Measurements from ENCODE around the gene HKDC1. TPM values are rescaled to one million over a fixed set of nuclear protein-coding genes. Genes with fewer than 3 reads are reported as not detected.
"Not testable (repeated sequence)": the region's sequence is repeated elsewhere in the genome, so short reads cannot be mapped to it uniquely, and the experiment has no call there.

Gene HKDC1
- total and polyA plus RNA-seq, 5 donors from 2014 or later = 2.2 to 11.1 (median 4.4) TPM

DNA sequence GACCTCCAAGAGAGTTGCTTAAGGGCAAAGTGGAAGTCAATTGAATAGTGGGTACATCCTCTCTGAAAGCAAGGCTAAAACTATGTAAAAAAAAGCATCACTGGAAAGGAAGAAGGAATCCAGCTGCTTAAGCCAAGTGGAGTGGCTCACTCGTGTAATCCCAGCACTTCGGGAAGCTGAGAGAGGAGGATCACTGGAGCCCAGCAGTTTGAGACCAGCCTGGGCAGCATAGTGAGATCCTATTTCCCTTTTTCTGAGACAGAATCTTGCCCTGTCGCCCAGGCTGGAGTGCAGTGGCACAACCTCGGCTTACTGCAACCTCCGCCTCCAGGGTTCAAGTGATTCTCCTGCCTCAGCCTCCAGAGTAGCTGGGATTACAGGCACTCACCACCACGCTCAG is 64.3 kb downstream of the HKDC1 start:
- not testable (repeated sequence) for H3K27ac ChIP-seq (ENCODE audit: insufficient read depth, low read length, poor library complexity, severe bottlenecking)

DNA sequence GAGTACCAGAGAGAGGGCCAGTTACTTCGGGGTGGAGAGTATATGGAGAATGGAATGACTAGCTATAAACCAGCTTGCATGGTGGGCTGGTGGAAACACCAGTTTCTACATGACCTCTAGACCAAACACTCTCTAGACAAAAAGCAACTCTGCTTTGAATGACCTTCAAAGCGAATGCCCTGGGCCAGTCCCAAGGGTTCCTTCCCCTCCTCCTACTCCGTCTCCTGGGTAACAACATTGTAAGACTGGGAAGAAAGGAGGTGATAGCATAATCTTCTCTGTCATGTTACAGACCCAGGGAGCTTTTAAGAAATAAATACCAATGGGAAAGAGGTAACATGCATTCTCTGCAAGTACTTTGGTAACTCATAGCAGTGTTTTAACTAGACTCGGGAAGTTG is 65.6 kb downstream of the HKDC1 start:
- H3K4me3 Mint-ChIP-seq = no peak overlapping the region
- H3K36me3 Mint-ChIP-seq = no peaks in the 10 kb centered on the region
- no peaks in the 10 kb centered on the region for H3K4me1 Mint-ChIP-seq
- no peak overlapping the region for H3K27ac ChIP-seq (ENCODE audit: insufficient read depth, low read length, poor library complexity, severe bottlenecking)
- H3K27me3 ChIP-seq (ENCODE audit: control insufficient read depth, insufficient read depth, low read length) = peaks cover 2% of the 10 kb centered on the region
- no peaks in the 10 kb centered on the region for H3K36me3 ChIP-seq (ENCODE audit: control insufficient read depth, insufficient read depth, low read length)
- H3K4me3 ChIP-seq (ENCODE audit: low read depth, low read length) = no peak overlapping the region
- peaks cover 0 to 1% (median 0%) of the 10 kb centered on the region in 7 donors for H3K9me3 Mint-ChIP-seq
- peaks cover 18% of the 10 kb centered on the region for H3K27me3 Mint-ChIP-seq
- no peaks in the 10 kb centered on the region for H3K4me1 ChIP-seq (ENCODE audit: control insufficient read depth, insufficient read depth, low read length, poor library complexity, severe bottlenecking)
- H3K9me3 ChIP-seq (ENCODE audit: control insufficient read depth in 2 of 2, low read length in 2 of 2) = no peaks in the 10 kb centered on the region
- H3K27ac Mint-ChIP-seq = no peak overlapping the region
- ATAC-seq (ENCODE audit: low read depth in 2 of 2) (no peak), DNase-seq (no peak)

More for the DNA sequence above, 64.3 kb downstream of the HKDC1 start:
- DNase-seq; H3K27ac Mint-ChIP-seq; H3K4me1 ChIP-seq (ENCODE audit: control insufficient read depth, insufficient read depth, low read length, poor library complexity, severe bottlenecking); H3K27me3 ChIP-seq (ENCODE audit: control insufficient read depth, insufficient read depth, low read length); H3K36me3 Mint-ChIP-seq; H3K9me3 Mint-ChIP-seq; H3K9me3 ChIP-seq (ENCODE audit: control insufficient read depth in 2 of 2, low read length in 2 of 2); H3K36me3 ChIP-seq (ENCODE audit: control insufficient read depth, insufficient read depth, low read length); ATAC-seq (ENCODE audit: low read depth in 2 of 2); H3K4me1 Mint-ChIP-seq; H3K4me3 ChIP-seq (ENCODE audit: low read depth, low read length); H3K4me3 Mint-ChIP-seq: not testable (repeated sequence)
- peaks cover 25% of the 10 kb centered on the region for H3K27me3 Mint-ChIP-seq

- Mint-ChIP-seq H3K4me1 (no peaks in the 10 kb centered on the region), H3K9me3 (peaks cover 0 to 1% (median 0%) of the 10 kb centered on the region in 7 donors), H3K4me3 (no peak overlapping the region), H3K27ac (peak overlapping the region in 1 of 3 donors; percentile 4), H3K27me3 (peaks cover 10% of the 10 kb centered on the region), H3K36me3 (no peaks in the 10 kb centered on the region)
- H3K36me3 ChIP-seq (ENCODE audit: control insufficient read depth, insufficient read depth, low read length) = no peaks in the 10 kb centered on the region
- no peaks in the 10 kb centered on the region for H3K27me3 ChIP-seq (ENCODE audit: control insufficient read depth, insufficient read depth, low read length)
- no peaks in the 10 kb centered on the region for H3K9me3 ChIP-seq (ENCODE audit: control insufficient read depth in 2 of 2, low read length in 2 of 2)
- H3K4me3 ChIP-seq (ENCODE audit: low read depth, low read length) = no peak overlapping the region
- H3K4me1 ChIP-seq (ENCODE audit: control insufficient read depth, insufficient read depth, low read length, poor library complexity, severe bottlenecking) = no peaks in the 10 kb centered on the region
- DNase-seq = no peak
- H3K27ac ChIP-seq (ENCODE audit: insufficient read depth, low read length, poor library complexity, severe bottlenecking) = no peak overlapping the region
- ATAC-seq (ENCODE audit: low read depth in 2 of 2) = no peak
These were observed 67.0 kb downstream of the HKDC1 start for GRCh38 chr10:69287181-69287580.

- no peaks in the 10 kb centered on the region for H3K36me3 ChIP-seq (ENCODE audit: control insufficient read depth, insufficient read depth, low read length)
- H3K27ac Mint-ChIP-seq = no peak overlapping the region
- H3K9me3 Mint-ChIP-seq = peaks cover 0 to 1% (median 0%) of the 10 kb centered on the region in 7 donors
- ATAC-seq (ENCODE audit: low read depth in 2 of 2) = no peak
- H3K27me3 Mint-ChIP-seq = peaks cover 12% of the 10 kb centered on the region
- H3K4me1 ChIP-seq (ENCODE audit: control insufficient read depth, insufficient read depth, low read length, poor library complexity, severe bottlenecking) = no peaks in the 10 kb centered on the region
- H3K4me3 Mint-ChIP-seq = no peak overlapping the region
- no peaks in the 10 kb centered on the region for H3K27me3 ChIP-seq (ENCODE audit: control insufficient read depth, insufficient read depth, low read length)
- H3K27ac ChIP-seq (ENCODE audit: insufficient read depth, low read length, poor library complexity, severe bottlenecking) = no peak overlapping the region
- no peak overlapping the region for H3K4me3 ChIP-seq (ENCODE audit: low read depth, low read length)
- no peaks in the 10 kb centered on the region for H3K4me1 Mint-ChIP-seq
- no peaks in the 10 kb centered on the region for H3K9me3 ChIP-seq (ENCODE audit: control insufficient read depth in 2 of 2, low read length in 2 of 2)
- no peak for DNase-seq
- H3K36me3 Mint-ChIP-seq = no peaks in the 10 kb centered on the region
These were observed 70.9 kb downstream of the HKDC1 start for GRCh38 chr10:69290993-69291392.

- Mint-ChIP-seq H3K4me1 (peaks cover 0 to 4% (median 0%) of the 10 kb centered on the region in 4 donors), H3K27ac (no peak overlapping the region), H3K9me3 (no peaks in the 10 kb centered on the region), H3K27me3 (peaks cover 18% of the 10 kb centered on the region), H3K4me3 (no peak overlapping the region), H3K36me3 (no peaks in the 10 kb centered on the region)
- ATAC-seq (ENCODE audit: low read depth in 2 of 2) = no peak
- Histone ChIP-seq H3K36me3 (ENCODE audit: control insufficient read depth, insufficient read depth, low read length) (no peaks in the 10 kb centered on the region), H3K9me3 (ENCODE audit: control insufficient read depth in 2 of 2, low read length in 2 of 2) (no peaks in the 10 kb centered on the region), H3K4me3 (ENCODE audit: low read depth, low read length) (no peak overlapping the region), H3K27ac (ENCODE audit: insufficient read depth, low read length, poor library complexity, severe bottlenecking) (no peak overlapping the region), H3K27me3 (ENCODE audit: control insufficient read depth, insufficient read depth, low read length) (no peaks in the 10 kb centered on the region), H3K4me1 (ENCODE audit: control insufficient read depth, insufficient read depth, low read length, poor library complexity, severe bottlenecking) (no peaks in the 10 kb centered on the region)
- no peak for DNase-seq
These were observed 72.3 kb downstream of the HKDC1 start for GRCh38 chr10:69292459-69292858.

- Mint-ChIP-seq H3K9me3 (no peaks in the 10 kb centered on the region), H3K4me3 (no peak overlapping the region), H3K4me1 (peaks cover 0 to 4% (median 0%) of the 10 kb centered on the region in 4 donors), H3K27me3 (peaks cover 19% of the 10 kb centered on the region), H3K36me3 (no peaks in the 10 kb centered on the region), H3K27ac (peak overlapping the region in 1 of 3 donors; percentile 31)
- Histone ChIP-seq H3K4me1 (ENCODE audit: control insufficient read depth, insufficient read depth, low read length, poor library complexity, severe bottlenecking) (no peaks in the 10 kb centered on the region), H3K36me3 (ENCODE audit: control insufficient read depth, insufficient read depth, low read length) (no peaks in the 10 kb centered on the region), H3K27me3 (ENCODE audit: control insufficient read depth, insufficient read depth, low read length) (no peaks in the 10 kb centered on the region), H3K27ac (ENCODE audit: insufficient read depth, low read length, poor library complexity, severe bottlenecking) (no peak overlapping the region), H3K4me3 (ENCODE audit: low read depth, low read length) (no peak overlapping the region), H3K9me3 (ENCODE audit: control insufficient read depth in 2 of 2, low read length in 2 of 2) (no peaks in the 10 kb centered on the region)
- ATAC-seq (ENCODE audit: low read depth in 2 of 2) = no peak
- no peak for DNase-seq
These were observed 75.0 kb downstream of the HKDC1 start for GRCh38 chr10:69295027-69295636.

- H3K4me3 Mint-ChIP-seq = no peak overlapping the region
- Histone ChIP-seq H3K4me3 (ENCODE audit: low read depth, low read length) (no peak overlapping the region), H3K27ac (ENCODE audit: insufficient read depth, low read length, poor library complexity, severe bottlenecking) (no peak overlapping the region), H3K36me3 (ENCODE audit: control insufficient read depth, insufficient read depth, low read length) (no peaks in the 10 kb centered on the region), H3K27me3 (ENCODE audit: control insufficient read depth, insufficient read depth, low read length) (no peaks in the 10 kb centered on the region), H3K9me3 (ENCODE audit: control insufficient read depth in 2 of 2, low read length in 2 of 2) (no peaks in the 10 kb centered on the region), H3K4me1 (ENCODE audit: control insufficient read depth, insufficient read depth, low read length, poor library complexity, severe bottlenecking) (no peaks in the 10 kb centered on the region)
- ATAC-seq (ENCODE audit: low read depth in 2 of 2) (no peak), DNase-seq (no peak)
- H3K36me3 Mint-ChIP-seq = no peaks in the 10 kb centered on the region
- H3K27ac Mint-ChIP-seq = no peak overlapping the region
- peaks cover 17% of the 10 kb centered on the region for H3K27me3 Mint-ChIP-seq
- peaks cover 0 to 2% (median 0%) of the 10 kb centered on the region in 4 donors for H3K4me1 Mint-ChIP-seq
- peaks cover 0 to 1% (median 0%) of the 10 kb centered on the region in 7 donors for H3K9me3 Mint-ChIP-seq
These were observed 83.5 kb downstream of the HKDC1 start for GRCh38 chr10:69303632-69304051.

GRCh38 chr10:69306421-69306820 is 86.3 kb downstream of the HKDC1 start:
- H3K36me3 Mint-ChIP-seq = no peaks in the 10 kb centered on the region
- peaks cover 11% of the 10 kb centered on the region for H3K27me3 Mint-ChIP-seq
- Histone ChIP-seq H3K27me3 (ENCODE audit: control insufficient read depth, insufficient read depth, low read length) (no peaks in the 10 kb centered on the region), H3K36me3 (ENCODE audit: control insufficient read depth, insufficient read depth, low read length) (no peaks in the 10 kb centered on the region), H3K4me3 (ENCODE audit: low read depth, low read length) (no peak overlapping the region), H3K4me1 (ENCODE audit: control insufficient read depth, insufficient read depth, low read length, poor library complexity, severe bottlenecking) (no peaks in the 10 kb centered on the region), H3K9me3 (ENCODE audit: control insufficient read depth in 2 of 2, low read length in 2 of 2) (no peaks in the 10 kb centered on the region), H3K27ac (ENCODE audit: insufficient read depth, low read length, poor library complexity, severe bottlenecking) (no peak overlapping the region)
- peaks cover 0 to 1% (median 0%) of the 10 kb centered on the region in 7 donors for H3K9me3 Mint-ChIP-seq
- no peak for DNase-seq
- H3K27ac Mint-ChIP-seq = no peak overlapping the region
- H3K4me1 Mint-ChIP-seq = peaks cover 0 to 2% (median 0%) of the 10 kb centered on the region in 4 donors
- ATAC-seq (ENCODE audit: low read depth in 2 of 2) = no peak
- no peak overlapping the region for H3K4me3 Mint-ChIP-seq

Measured in CD4-positive, CD25-positive, alpha-beta regulatory T cell (primary cell).